Stimulated activated effector memory CD8-positive, alpha-beta T cell treated with anti-CD3 and anti-CD28 coated beads, Interleukin-12 subunit alpha, Interleukin-12 subunit beta, amount 100 ng/mL, for 72 hours (primary cell): ENCODE data around the gene AUH.
A peak's percentile ranks its signal among the peaks of the same experiment; 100 is the strongest.

ENCODE experiments used
- ATAC-seq: fragments of 150-1000 bp; cut with Tn5 transposase; 2 replicates; pipeline ENCODE4 v1.10.0; 2021
- DNase-seq, 2 donors: peaks; one replicate each; pipeline ENCODE4 v3.0.0; 2021 to 2022; ENCODE audit warnings: low spot score in 2 of 2
- H3K27ac Mint-ChIP-seq: one replicate; pipeline ENCODE4 v1.8.0; 2022; ENCODE audit warnings: mild to moderate bottlenecking, mixed read lengths
- H3K36me3 Mint-ChIP-seq: one replicate; pipeline ENCODE4 v1.8.0; 2022; ENCODE audit warnings: mild to moderate bottlenecking, mixed read lengths
- H3K4me1 Mint-ChIP-seq: one replicate; pipeline ENCODE4 v1.8.0; 2022; ENCODE audit warnings: mixed read lengths
- H3K4me3 Mint-ChIP-seq: one replicate; pipeline ENCODE4 v1.8.0; 2022; ENCODE audit warnings: mild to moderate bottlenecking, mixed read lengths
- H3K9me3 Mint-ChIP-seq: one replicate; pipeline ENCODE4 v1.8.0; 2022; ENCODE audit warnings: mixed read lengths

Gene AUH

GRCh38 chr9:91361291-91362050 is at the start of gene AUH:
AUH (minus strand) TSS chr9:91361918; CDS start chr9:91361889, 29 bp downstream.
- ATAC-seq (peak; percentile 86), DNase-seq (peak; percentile 90 to 93)
- Mint-ChIP-seq H3K9me3 (no peaks in the 10 kb centered on the region), H3K4me3 (peak within 1 kb of the TSS; percentile 91), H3K36me3 (peaks cover 49% of the 10 kb centered on the region), H3K27ac (peak within 1 kb of the TSS; percentile 92), H3K4me1 (peaks cover 57% of the 10 kb centered on the region)

GRCh38 chr9:91411096-91411771 is 49.5 kb upstream of the AUH start:
- DNase-seq (no peak), ATAC-seq (no peak)
- Mint-ChIP-seq H3K36me3 (peaks cover 100% of the 10 kb centered on the region), H3K4me3 (no peak overlapping the region), H3K27ac (no peak overlapping the region), H3K9me3 (no peaks in the 10 kb centered on the region), H3K4me1 (peaks cover 50% of the 10 kb centered on the region)

GRCh38 chr9:91410161-91410560 is 48.4 kb upstream of the AUH start:
- ATAC-seq (no peak), DNase-seq (no peak)
- Mint-ChIP-seq H3K27ac (no peak overlapping the region), H3K36me3 (peaks cover 100% of the 10 kb centered on the region), H3K4me3 (no peak overlapping the region), H3K4me1 (peaks cover 39% of the 10 kb centered on the region), H3K9me3 (no peaks in the 10 kb centered on the region)

- H3K9me3 Mint-ChIP-seq: no peaks in the 10 kb centered on the region
- DNase-seq (no peak), ATAC-seq (no peak)
- H3K36me3 Mint-ChIP-seq: peaks cover 96% of the 10 kb centered on the region
- H3K4me1 Mint-ChIP-seq: peaks cover 31% of the 10 kb centered on the region
- no peak overlapping the region for H3K4me3 Mint-ChIP-seq
- H3K27ac Mint-ChIP-seq: no peak overlapping the region
Measured at GRCh38 chr9:91408475-91408874, 46.8 kb upstream of the AUH start.

- H3K4me1 Mint-ChIP-seq: peaks cover 30% of the 10 kb centered on the region
- no peaks in the 10 kb centered on the region for H3K9me3 Mint-ChIP-seq
- H3K27ac Mint-ChIP-seq: peak overlapping the region; percentile 63
- H3K4me3 Mint-ChIP-seq: no peak overlapping the region
- DNase-seq (peak in 1 of 2 donors; percentile 29), ATAC-seq (peak; percentile 87)
- H3K36me3 Mint-ChIP-seq: peaks cover 93% of the 10 kb centered on the region
Measured at GRCh38 chr9:91407580-91408318, 46.0 kb upstream of the AUH start.

GRCh38 chr9:91405343-91406077 is 43.8 kb upstream of the AUH start:
- DNase-seq (peak in 1 of 2 donors; percentile 46), ATAC-seq (no peak)
- no peak overlapping the region for H3K27ac Mint-ChIP-seq
- H3K4me3 Mint-ChIP-seq: no peak overlapping the region
- no peaks in the 10 kb centered on the region for H3K9me3 Mint-ChIP-seq
- H3K36me3 Mint-ChIP-seq: peaks cover 70% of the 10 kb centered on the region
- H3K4me1 Mint-ChIP-seq: peaks cover 19% of the 10 kb centered on the region

GRCh38 chr9:91403665-91404543 is 42.2 kb upstream of the AUH start:
- H3K27ac Mint-ChIP-seq: peak overlapping the region; percentile 17
- no peaks in the 10 kb centered on the region for H3K9me3 Mint-ChIP-seq
- DNase-seq (peak in 1 of 2 donors; percentile 41), ATAC-seq (no peak)
- H3K4me1 Mint-ChIP-seq: peaks cover 11% of the 10 kb centered on the region
- H3K36me3 Mint-ChIP-seq: peaks cover 54% of the 10 kb centered on the region
- no peak overlapping the region for H3K4me3 Mint-ChIP-seq

GRCh38 chr9:91398926-91399325 is 37.2 kb upstream of the AUH start:
- DNase-seq (peak in 1 of 2 donors; percentile 43), ATAC-seq (no peak)
- Mint-ChIP-seq H3K4me3 (no peak overlapping the region), H3K4me1 (peaks cover 18% of the 10 kb centered on the region), H3K27ac (no peak overlapping the region), H3K9me3 (no peaks in the 10 kb centered on the region), H3K36me3 (peaks cover 15% of the 10 kb centered on the region)

GRCh38 chr9:91395553-91396471 is 34.1 kb upstream of the AUH start:
- Mint-ChIP-seq H3K27ac (peak overlapping the region; percentile 74), H3K4me1 (peaks cover 12% of the 10 kb centered on the region), H3K36me3 (peaks cover 9% of the 10 kb centered on the region), H3K9me3 (no peaks in the 10 kb centered on the region), H3K4me3 (peak overlapping the region; percentile 57)
- DNase-seq (peak; percentile 9 to 67), ATAC-seq (peak; percentile 90)

- no peaks in the 10 kb centered on the region for H3K9me3 Mint-ChIP-seq
- ATAC-seq (peak; percentile 63), DNase-seq (peak in 1 of 2 donors; percentile 57)
- peak overlapping the region; percentile 74 for H3K27ac Mint-ChIP-seq
- peak overlapping the region; percentile 57 for H3K4me3 Mint-ChIP-seq
- H3K36me3 Mint-ChIP-seq: peaks cover 9% of the 10 kb centered on the region
- peaks cover 12% of the 10 kb centered on the region for H3K4me1 Mint-ChIP-seq
Measured at GRCh38 chr9:91395106-91395552, 33.4 kb upstream of the AUH start.

- Mint-ChIP-seq H3K9me3 (no peaks in the 10 kb centered on the region), H3K27ac (no peak overlapping the region), H3K36me3 (peaks cover 9% of the 10 kb centered on the region), H3K4me3 (no peak overlapping the region), H3K4me1 (peaks cover 12% of the 10 kb centered on the region)
- ATAC-seq (no peak), DNase-seq (peak in 1 of 2 donors; percentile 6)
Measured at GRCh38 chr9:91393826-91394225, 32.1 kb upstream of the AUH start.

- Mint-ChIP-seq H3K4me1 (peaks cover 12% of the 10 kb centered on the region), H3K27ac (no peak overlapping the region), H3K36me3 (peaks cover 9% of the 10 kb centered on the region), H3K4me3 (no peak overlapping the region), H3K9me3 (no peaks in the 10 kb centered on the region)
- DNase-seq (no peak), ATAC-seq (no peak)
Measured at GRCh38 chr9:91392435-91392834, 30.7 kb upstream of the AUH start.

- peaks cover 9% of the 10 kb centered on the region for H3K36me3 Mint-ChIP-seq
- ATAC-seq: no peak
- H3K27ac Mint-ChIP-seq: no peak overlapping the region
- H3K4me3 Mint-ChIP-seq: no peak overlapping the region
- H3K4me1 Mint-ChIP-seq: peaks cover 12% of the 10 kb centered on the region
- no peak for DNase-seq
- no peaks in the 10 kb centered on the region for H3K9me3 Mint-ChIP-seq
Measured at GRCh38 chr9:91391818-91392217, 30.1 kb upstream of the AUH start.
